K562 (cell line): ENCODE results near the gene SH3D21. TPM values are rescaled to one million over a fixed set of nuclear protein-coding genes. Genes with fewer than 3 reads are reported as not detected.

Source experiments
- DNMT1 ChIP-seq: fragments of 450-650 bp; IDR thresholded peaks from 2 replicates; pipeline ENCODE4 v1.6.1; 2016; ENCODE audit warnings: antibody characterized with exemption, mild to moderate bottlenecking
- HDAC1 ChIP-seq, 2 experiments: fragments of 450-650 bp; IDR thresholded peaks; 2 replicates each; pipeline ENCODE4 v1.6.1; 2016 to 2017; ENCODE audit warnings: inconsistent platforms in 1 of 2, mild to moderate bottlenecking in 1 of 2, moderate library complexity in 1 of 2
- HOXB6 ChIP-seq: fragments of 250-450 bp; sonication (Bioruptor Pico); IDR thresholded peaks from 2 replicates; pipeline ENCODE4 v1.5.1; 2022; ENCODE audit warnings: mild to moderate bottlenecking, borderline replicate concordance
- HSF4 ChIP-seq: fragments of 250-450 bp; sonication (Bioruptor Pico); IDR thresholded peaks from 2 replicates; pipeline ENCODE4 v2.1.2; 2022; ENCODE audit warnings: mild to moderate bottlenecking, moderate library complexity, borderline replicate concordance
- KDM2B ChIP-seq: fragments of 250-450 bp; sonication (Bioruptor Pico); IDR thresholded peaks from 2 replicates; pipeline ENCODE4 v1.8.0; 2021; ENCODE audit warnings: mild to moderate bottlenecking, moderate library complexity
- KLF16 ChIP-seq: IDR thresholded peaks from 2 replicates; pipeline ENCODE4 v1.6.1; 2016; ENCODE audit warnings: antibody characterized with exemption
- LCOR ChIP-seq: sonication (generic); formaldehyde crosslinking; IDR thresholded peaks from 2 replicates; pipeline ENCODE4 v1.8.0; 2022; ENCODE audit warnings: mild to moderate bottlenecking, missing genetic modification reagents
- MTA3 ChIP-seq: fragments of 450-650 bp; formaldehyde crosslinking; IDR thresholded peaks from 2 replicates; pipeline ENCODE4 v1.6.1; 2017; ENCODE audit warnings: mild to moderate bottlenecking, borderline replicate concordance
- MTF1 ChIP-seq: fragments of 250-450 bp; sonication (Bioruptor Pico); IDR thresholded peaks from 2 replicates; pipeline ENCODE4 v1.9.0; 2021; ENCODE audit warnings: moderate library complexity, mild to moderate bottlenecking, inconsistent platforms, borderline replicate concordance
- PCBP2 ChIP-seq: fragments of 200-400 bp; formaldehyde crosslinking; IDR thresholded peaks from 2 replicates; pipeline ENCODE4 v1.6.1; 2018; ENCODE audit warnings: low read length, low read depth, mild to moderate bottlenecking, moderate library complexity; ENCODE audit not compliant: poor library complexity, severe bottlenecking
- PREB ChIP-seq: sonication (generic); formaldehyde crosslinking; IDR thresholded peaks from 2 replicates; pipeline ENCODE4 v1.8.1; 2023; ENCODE audit warnings: mild to moderate bottlenecking, missing genetic modification reagents
- RB1 ChIP-seq: fragments of 450-650 bp; IDR thresholded peaks from 2 replicates; pipeline ENCODE4 v1.6.1; 2017; ENCODE audit warnings: low read depth, mild to moderate bottlenecking
- SIN3A ChIP-seq, 2 experiments: fragments of 150-350 bp in 1 of 2; IDR thresholded peaks; 2 replicates each; pipeline ENCODE4 v1.6.1; 2011 to 2016; ENCODE audit warnings: borderline replicate concordance in 2 of 2, low read depth in 2 of 2, low read length in 2 of 2, mild to moderate bottlenecking in 2 of 2, moderate library complexity in 2 of 2; ENCODE audit not compliant: control insufficient read depth in 1 of 2
- SMARCA5 ChIP-seq: fragments of 450-650 bp; IDR thresholded peaks from 2 replicates; pipeline ENCODE4 v1.6.1; 2016
- SRSF7 ChIP-seq: fragments of 200-400 bp; formaldehyde crosslinking; optimal IDR thresholded peaks from 2 replicates; pipeline ENCODE3; 2017; ENCODE audit warnings: mild to moderate bottlenecking, low read depth, low read length
- STAT5A ChIP-seq: IDR thresholded peaks from 2 replicates; pipeline ENCODE4 v1.6.1; 2012; ENCODE audit warnings: low read length, inconsistent platforms, borderline replicate concordance
- TAL1 ChIP-seq: fragments of 450-650 bp; IDR thresholded peaks from 2 replicates; pipeline ENCODE4 v1.6.1; 2016; ENCODE audit warnings: mild to moderate bottlenecking
- TBP ChIP-seq: optimal IDR thresholded peaks from 2 replicates; pipeline ENCODE3; 2011; ENCODE audit warnings: low read depth, low read length, improper control_type of control experiment
- TCF7 ChIP-seq: sonication (generic); IDR thresholded peaks from 2 replicates; pipeline ENCODE4 v1.6.1; 2016; ENCODE audit warnings: antibody characterized with exemption, borderline replicate concordance
- ZFX ChIP-seq: sonication (generic); formaldehyde crosslinking; IDR thresholded peaks from 2 replicates; pipeline ENCODE4 v1.8.0; 2022; ENCODE audit warnings: mild to moderate bottlenecking, missing genetic modification reagents, moderate library complexity
- ZNF274 ChIP-seq: IDR thresholded peaks from 2 replicates; pipeline ENCODE4 v1.6.1; 2011; ENCODE audit warnings: low read depth, mild to moderate bottlenecking, low read length, moderate library complexity, borderline replicate concordance
- ZNF354B ChIP-seq: fragments of 250-450 bp; sonication (Bioruptor Pico); IDR thresholded peaks from 2 replicates; pipeline ENCODE4 v1.4.0; 2020
- ZNF507 ChIP-seq: conservative IDR thresholded peaks from 2 replicates; pipeline ENCODE4 v1.6.1; 2017; ENCODE audit warnings: missing genetic modification characterization, missing compliant biosample characterization
- ZNF717 ChIP-seq: fragments of 250-450 bp; sonication (Bioruptor Pico); IDR thresholded peaks from 2 replicates; pipeline ENCODE4 v1.5.0; 2021
- polyA plus RNA-seq, 8 experiments: library from polyadenylated mRNA; depleted of rRNA in 4 of 8; stranded (reverse) in 5 of 8; unstranded in 3 of 8; fragments of >200 nt; fragmentation: Nextera tagmentation in 2 of 8; fragmentation: Illumina TruSeq in 1 of 8; extraction: Ambion mirVana in 2 of 8; extraction: Trizol in 1 of 8; gene quantifications; 2 replicates each; pipeline versions ENCODE4 v1.2.1 to v1.2.3, GENCODE V29; 2011 to 2014; ENCODE audit warnings: inconsistent platforms in 1 of 8, missing spikeins in 1 of 8
- total RNA-seq, 7 experiments: library from RNA; depleted of rRNA in 6 of 7; stranded (reverse); fragments of >200 nt in 6 of 7; fragmentation: Illumina TruSeq in 2 of 7; extraction: Trizol in 2 of 7; gene quantifications; 2 replicates each; pipeline versions ENCODE4 v1.2.1 to v1.2.3, GENCODE V29; 2011 to 2021; ENCODE audit warnings: low replicate concordance in 1 of 7
- TF ChIP-seq, protein P1 (sequence below): sonication (generic); formaldehyde crosslinking; IDR thresholded peaks from 2 replicates; pipeline ENCODE4 v1.8.1; 2023; ENCODE audit warnings: mild to moderate bottlenecking, missing genetic modification reagents
- TF ChIP-seq, protein P2 (sequence below): fragments of 250-450 bp; sonication (Bioruptor Pico); IDR thresholded peaks from 2 replicates; pipeline ENCODE4 v1.8.0; 2022; ENCODE audit warnings: inconsistent platforms

The SH3D21 gene
- total and polyA plus RNA-seq, 9 of the 15 experiments (the other 6 are each of a cell fraction or from before 2014, with no cell fraction given): 0.01 to 4.7 (median 1.8) TPM

DNA sequence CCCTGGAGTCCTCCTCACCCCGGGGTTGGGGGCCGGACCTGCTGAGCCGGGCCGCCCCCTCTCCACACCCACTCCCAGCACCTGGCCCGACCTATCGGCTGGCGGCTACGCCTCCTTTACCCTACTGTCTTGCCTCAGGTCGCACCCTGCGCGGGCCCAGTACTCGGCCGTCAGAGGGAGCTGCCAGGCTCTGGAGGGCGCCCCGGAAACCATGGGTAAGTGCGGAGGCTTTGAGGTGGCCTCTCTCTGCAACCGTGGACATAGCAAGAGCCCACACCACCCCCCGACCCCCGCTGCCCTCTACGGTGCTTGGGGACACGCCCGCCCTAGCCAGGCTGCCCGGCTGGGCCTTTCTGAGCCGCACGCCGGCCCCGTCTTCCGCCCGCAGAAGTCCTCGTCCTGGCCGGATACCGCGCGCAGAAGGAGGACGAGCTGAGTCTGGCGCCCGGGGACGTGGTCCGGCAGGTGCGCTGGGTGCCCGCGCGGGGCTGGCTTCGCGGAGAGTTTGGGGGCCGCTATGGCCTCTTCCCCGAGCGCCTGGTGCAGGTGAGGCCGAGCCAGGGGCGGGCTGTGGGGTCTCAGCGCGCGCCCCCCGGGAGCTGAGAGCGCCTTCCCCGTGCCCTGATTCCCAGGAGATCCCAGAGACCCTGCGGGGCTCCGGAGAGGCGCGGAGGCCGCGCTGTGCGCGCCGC, at the start of gene SH3D21 (continued):
- TF ChIP-seq, protein P1, sequence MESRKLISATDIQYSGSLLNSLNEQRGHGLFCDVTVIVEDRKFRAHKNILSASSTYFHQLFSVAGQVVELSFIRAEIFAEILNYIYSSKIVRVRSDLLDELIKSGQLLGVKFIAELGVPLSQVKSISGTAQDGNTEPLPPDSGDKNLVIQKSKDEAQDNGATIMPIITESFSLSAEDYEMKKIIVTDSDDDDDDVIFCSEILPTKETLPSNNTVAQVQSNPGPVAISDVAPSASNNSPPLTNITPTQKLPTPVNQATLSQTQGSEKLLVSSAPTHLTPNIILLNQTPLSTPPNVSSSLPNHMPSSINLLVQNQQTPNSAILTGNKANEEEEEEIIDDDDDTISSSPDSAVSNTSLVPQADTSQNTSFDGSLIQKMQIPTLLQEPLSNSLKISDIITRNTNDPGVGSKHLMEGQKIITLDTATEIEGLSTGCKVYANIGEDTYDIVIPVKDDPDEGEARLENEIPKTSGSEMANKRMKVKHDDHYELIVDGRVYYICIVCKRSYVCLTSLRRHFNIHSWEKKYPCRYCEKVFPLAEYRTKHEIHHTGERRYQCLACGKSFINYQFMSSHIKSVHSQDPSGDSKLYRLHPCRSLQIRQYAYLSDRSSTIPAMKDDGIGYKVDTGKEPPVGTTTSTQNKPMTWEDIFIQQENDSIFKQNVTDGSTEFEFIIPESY (CRISPR knock-in tag): peak; percentile 97
- TF ChIP-seq STAT5A: no peak
- TF ChIP-seq RB1: peak; percentile 56; the same call in 1 of the 2 replicates
- no peak for TF ChIP-seq TBP
- peak; percentile 31 for TF ChIP-seq PCBP2
- no peak for TF ChIP-seq ZNF507 (tag)
- TF ChIP-seq, protein P2, sequence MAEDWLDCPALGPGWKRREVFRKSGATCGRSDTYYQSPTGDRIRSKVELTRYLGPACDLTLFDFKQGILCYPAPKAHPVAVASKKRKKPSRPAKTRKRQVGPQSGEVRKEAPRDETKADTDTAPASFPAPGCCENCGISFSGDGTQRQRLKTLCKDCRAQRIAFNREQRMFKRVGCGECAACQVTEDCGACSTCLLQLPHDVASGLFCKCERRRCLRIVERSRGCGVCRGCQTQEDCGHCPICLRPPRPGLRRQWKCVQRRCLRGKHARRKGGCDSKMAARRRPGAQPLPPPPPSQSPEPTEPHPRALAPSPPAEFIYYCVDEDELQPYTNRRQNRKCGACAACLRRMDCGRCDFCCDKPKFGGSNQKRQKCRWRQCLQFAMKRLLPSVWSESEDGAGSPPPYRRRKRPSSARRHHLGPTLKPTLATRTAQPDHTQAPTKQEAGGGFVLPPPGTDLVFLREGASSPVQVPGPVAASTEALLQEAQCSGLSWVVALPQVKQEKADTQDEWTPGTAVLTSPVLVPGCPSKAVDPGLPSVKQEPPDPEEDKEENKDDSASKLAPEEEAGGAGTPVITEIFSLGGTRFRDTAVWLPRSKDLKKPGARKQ (CRISPR knock-in tag): peak; percentile 68; the same call in 1 of the 2 replicates
- no peak for TF ChIP-seq TAL1
- TF ChIP-seq MTA3: no peak
- TF ChIP-seq KLF16: no peak
- TF ChIP-seq DNMT1: no peak
- TF ChIP-seq SRSF7: no peak
- no peak for TF ChIP-seq HSF4
- no peak for TF ChIP-seq HOXB6 (CRISPR knock-in tag)
- TF ChIP-seq TCF7: no peak
- 0 out of 2 replicates have a peak, but pooled peaks have one; percentile 45 for TF ChIP-seq KDM2B (CRISPR knock-in tag)
- TF ChIP-seq ZNF717 (CRISPR knock-in tag): 0 out of 2 replicates have a peak, but pooled peaks have one; percentile 18
- TF ChIP-seq MTF1 (CRISPR knock-in tag): no peak
- TF ChIP-seq SMARCA5: no peak
- TF ChIP-seq ZFX (CRISPR knock-in tag): peak; percentile 61
- TF ChIP-seq SIN3A (IDR thresholded peaks at IDR 0.05; ENCODE audit: borderline replicate concordance in 2 of 2, control insufficient read depth in 1 of 2, low read depth in 2 of 2, low read length in 2 of 2): 0 out of 4 replicates have a peak, but pooled peaks of 1 of the 2 experiments have one; percentile 40
- TF ChIP-seq HDAC1 (IDR thresholded peaks at IDR 0.05): no peak
- TF ChIP-seq PREB: no peak
- no peak for TF ChIP-seq ZNF274
- TF ChIP-seq LCOR (CRISPR knock-in tag): no peak
- TF ChIP-seq ZNF354B (CRISPR knock-in tag): no peak
